Mononuclear cell (primary cell): Measurements from ENCODE around the gene GBX2. TPM values are rescaled to one million over a fixed set of nuclear protein-coding genes. Genes with fewer than 3 reads are reported as not detected.

Experiments
- H3K27me3 ChIP-seq: 2 replicates; pipeline ENCODE4 v1.6.0; 2011; ENCODE audit warnings: low read length, control low read depth; ENCODE audit not compliant: insufficient read depth
- H3K4me1 ChIP-seq: 2 replicates; pipeline ENCODE4 v1.5.1; 2011; ENCODE audit warnings: mild to moderate bottlenecking, low read length, control low read depth; ENCODE audit not compliant: insufficient read depth
- H3K4me3 ChIP-seq: 2 replicates; pipeline ENCODE4 v1.5.1; 2011; ENCODE audit warnings: mild to moderate bottlenecking, low read length, moderate library complexity
- H3K9me3 ChIP-seq: 2 replicates; pipeline ENCODE4 v1.5.1; 2011; ENCODE audit warnings: low read depth, mild to moderate bottlenecking, control low read depth, low read length
- total RNA-seq: library from RNA; depleted of rRNA; stranded (reverse); fragments of >200 nt; gene quantifications from one replicate; pipeline ENCODE4 v1.2.3, GENCODE V29; 2012

The GBX2 gene
- total RNA-seq, 1 donor: not detected

- H3K4me3 ChIP-seq: no peak overlapping the region
- no peaks in the 10 kb centered on the region for H3K4me1 ChIP-seq
- peaks cover 82% of the 10 kb centered on the region for H3K27me3 ChIP-seq
- no peaks in the 10 kb centered on the region for H3K9me3 ChIP-seq
Observed at GRCh38 chr2:236165842-236166795, 2.1 kb downstream of the GBX2 start.

GRCh38 chr2:236164925-236165841 is 3.0 kb downstream of the GBX2 start:
- no peak overlapping the region for H3K4me3 ChIP-seq
- H3K9me3 ChIP-seq: no peaks in the 10 kb centered on the region
- peaks cover 77% of the 10 kb centered on the region for H3K27me3 ChIP-seq
- no peaks in the 10 kb centered on the region for H3K4me1 ChIP-seq

- Histone ChIP-seq H3K4me1 (no peaks in the 10 kb centered on the region), H3K4me3 (no peak overlapping the region), H3K9me3 (no peaks in the 10 kb centered on the region), H3K27me3 (peaks cover 69% of the 10 kb centered on the region)
Observed at GRCh38 chr2:236164201-236164924, 3.8 kb downstream of the GBX2 start.

- Histone ChIP-seq H3K4me3 (no peak overlapping the region), H3K27me3 (peaks cover 67% of the 10 kb centered on the region), H3K9me3 (no peaks in the 10 kb centered on the region), H3K4me1 (no peaks in the 10 kb centered on the region)
Observed at GRCh38 chr2:236163471-236164200, 4.5 kb downstream of the GBX2 start.

GRCh38 chr2:236162882-236163470 is 5.2 kb downstream of the GBX2 start:
- Histone ChIP-seq H3K4me3 (no peak overlapping the region), H3K9me3 (no peaks in the 10 kb centered on the region), H3K4me1 (no peaks in the 10 kb centered on the region), H3K27me3 (peaks cover 66% of the 10 kb centered on the region)

- Histone ChIP-seq H3K4me1 (no peaks in the 10 kb centered on the region), H3K9me3 (no peaks in the 10 kb centered on the region), H3K27me3 (peaks cover 66% of the 10 kb centered on the region), H3K4me3 (no peak overlapping the region)
Observed at GRCh38 chr2:236162031-236162845, 5.9 kb downstream of the GBX2 start.

- peaks cover 62% of the 10 kb centered on the region for H3K27me3 ChIP-seq
- H3K4me3 ChIP-seq: no peak overlapping the region
- H3K4me1 ChIP-seq: no peaks in the 10 kb centered on the region
- H3K9me3 ChIP-seq: no peaks in the 10 kb centered on the region
Observed at GRCh38 chr2:236161531-236161930, 6.7 kb downstream of the GBX2 start.

GRCh38 chr2:236161082-236161462 is 7.1 kb downstream of the GBX2 start:
- Histone ChIP-seq H3K9me3 (no peaks in the 10 kb centered on the region), H3K4me3 (no peak overlapping the region), H3K4me1 (no peaks in the 10 kb centered on the region), H3K27me3 (peaks cover 57% of the 10 kb centered on the region)

- H3K4me1 ChIP-seq: no peaks in the 10 kb centered on the region
- H3K4me3 ChIP-seq: no peak overlapping the region
- peaks cover 52% of the 10 kb centered on the region for H3K27me3 ChIP-seq
- no peaks in the 10 kb centered on the region for H3K9me3 ChIP-seq
Observed at GRCh38 chr2:236160366-236161081, 7.7 kb downstream of the GBX2 start.

GRCh38 chr2:236159778-236160170 is 8.4 kb downstream of the GBX2 start:
- H3K27me3 ChIP-seq: peaks cover 44% of the 10 kb centered on the region
- no peak overlapping the region for H3K4me3 ChIP-seq
- no peaks in the 10 kb centered on the region for H3K4me1 ChIP-seq
- no peaks in the 10 kb centered on the region for H3K9me3 ChIP-seq

GRCh38 chr2:236158969-236159777 is 9.0 kb downstream of the GBX2 start:
- Histone ChIP-seq H3K4me1 (no peaks in the 10 kb centered on the region), H3K9me3 (no peaks in the 10 kb centered on the region), H3K4me3 (no peak overlapping the region), H3K27me3 (peaks cover 42% of the 10 kb centered on the region)

- no peak overlapping the region for H3K4me3 ChIP-seq
- peaks cover 32% of the 10 kb centered on the region for H3K27me3 ChIP-seq
- H3K4me1 ChIP-seq: no peaks in the 10 kb centered on the region
- no peaks in the 10 kb centered on the region for H3K9me3 ChIP-seq
Observed at GRCh38 chr2:236157815-236158498, 10.2 kb downstream of the GBX2 start.
